HL-60 (cell line): ENCODE data around the gene VPS25.

Source experiments
- GABPA ChIP-seq: IDR thresholded peaks from 2 replicates; pipeline ENCODE4 v1.6.1; 2012; ENCODE audit warnings: low read depth
- POLR2AphosphoS5 ChIP-seq: IDR thresholded peaks from 2 replicates; pipeline ENCODE4 v1.6.1; 2012; ENCODE audit warnings: low read depth
- TF ChIP-seq, protein P1 (sequence below): IDR thresholded peaks from one replicate; pipeline ENCODE4 v1.5.1; 2011; ENCODE audit warnings: low read length, control low read depth, inconsistent platforms; ENCODE audit not compliant: insufficient read depth

DNA sequence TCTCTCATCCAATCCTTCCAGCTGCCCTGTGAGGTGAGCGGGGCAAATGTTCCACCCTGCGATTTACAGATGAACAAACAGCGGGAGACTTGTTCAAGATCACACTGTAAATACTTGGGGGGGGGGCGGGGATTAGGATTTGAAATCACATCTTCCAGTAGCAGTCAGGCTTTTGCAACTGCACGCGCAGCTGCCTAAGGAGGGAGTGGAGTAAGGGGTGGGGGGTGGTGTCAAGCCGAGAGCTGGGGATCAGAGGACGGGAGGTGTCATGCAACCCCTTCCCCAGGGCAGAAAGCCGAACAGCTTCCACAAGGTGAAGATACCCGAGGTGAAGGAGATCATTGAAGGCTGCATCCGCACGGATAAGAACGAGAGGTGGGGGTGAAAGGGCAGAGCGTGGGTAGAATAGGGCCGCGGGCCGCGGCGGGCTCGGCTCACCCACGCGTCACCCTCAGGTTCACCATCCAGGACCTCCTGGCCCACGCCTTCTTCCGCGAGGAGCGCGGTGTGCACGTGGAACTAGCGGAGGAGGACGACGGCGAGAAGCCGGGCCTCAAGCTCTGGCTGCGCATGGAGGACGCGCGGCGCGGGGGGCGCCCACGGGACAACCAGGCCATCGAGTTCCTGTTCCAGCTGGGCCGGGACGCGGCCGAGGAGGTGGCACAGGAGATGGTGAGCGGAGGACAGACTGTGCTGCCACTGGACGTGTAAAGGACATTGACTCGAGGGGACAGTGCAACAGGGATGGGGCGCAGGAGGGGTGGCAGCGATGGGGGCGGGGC, 11.8 kb downstream of the VPS25 start:
- TF ChIP-seq, protein P1, sequence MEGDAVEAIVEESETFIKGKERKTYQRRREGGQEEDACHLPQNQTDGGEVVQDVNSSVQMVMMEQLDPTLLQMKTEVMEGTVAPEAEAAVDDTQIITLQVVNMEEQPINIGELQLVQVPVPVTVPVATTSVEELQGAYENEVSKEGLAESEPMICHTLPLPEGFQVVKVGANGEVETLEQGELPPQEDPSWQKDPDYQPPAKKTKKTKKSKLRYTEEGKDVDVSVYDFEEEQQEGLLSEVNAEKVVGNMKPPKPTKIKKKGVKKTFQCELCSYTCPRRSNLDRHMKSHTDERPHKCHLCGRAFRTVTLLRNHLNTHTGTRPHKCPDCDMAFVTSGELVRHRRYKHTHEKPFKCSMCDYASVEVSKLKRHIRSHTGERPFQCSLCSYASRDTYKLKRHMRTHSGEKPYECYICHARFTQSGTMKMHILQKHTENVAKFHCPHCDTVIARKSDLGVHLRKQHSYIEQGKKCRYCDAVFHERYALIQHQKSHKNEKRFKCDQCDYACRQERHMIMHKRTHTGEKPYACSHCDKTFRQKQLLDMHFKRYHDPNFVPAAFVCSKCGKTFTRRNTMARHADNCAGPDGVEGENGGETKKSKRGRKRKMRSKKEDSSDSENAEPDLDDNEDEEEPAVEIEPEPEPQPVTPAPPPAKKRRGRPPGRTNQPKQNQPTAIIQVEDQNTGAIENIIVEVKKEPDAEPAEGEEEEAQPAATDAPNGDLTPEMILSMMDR: no peak
- TF ChIP-seq GABPA: no peak
- no peak for TF ChIP-seq POLR2AphosphoS5
